NK-92 treated with Interleukin-12 subunit alpha and Interleukin-12 subunit beta, amount 100 ng/mL, for 24 hours (cell line): ENCODE results near the gene UNC93B1.

ENCODE experiments used
- DNase-seq: peaks from one replicate; lab custom pipeline; 2025; lab: John Stamatoyannopoulos, UW

The UNC93B1 gene

GRCh38 chr11:68003846-68004550 is at the start of gene UNC93B1:
TSS of gene UNC93B1 (minus strand) at chr11:68004097. CDS start at chr11:68004043, 54 bp downstream.
- DNase-seq: peak; percentile 67

GRCh38 chr11:68053117-68053516 is 49.2 kb upstream of the UNC93B1 start:
- no peak for DNase-seq

- no peak for DNase-seq
Measured at GRCh38 chr11:68052137-68052873, 48.4 kb upstream of the UNC93B1 start.

DNA sequence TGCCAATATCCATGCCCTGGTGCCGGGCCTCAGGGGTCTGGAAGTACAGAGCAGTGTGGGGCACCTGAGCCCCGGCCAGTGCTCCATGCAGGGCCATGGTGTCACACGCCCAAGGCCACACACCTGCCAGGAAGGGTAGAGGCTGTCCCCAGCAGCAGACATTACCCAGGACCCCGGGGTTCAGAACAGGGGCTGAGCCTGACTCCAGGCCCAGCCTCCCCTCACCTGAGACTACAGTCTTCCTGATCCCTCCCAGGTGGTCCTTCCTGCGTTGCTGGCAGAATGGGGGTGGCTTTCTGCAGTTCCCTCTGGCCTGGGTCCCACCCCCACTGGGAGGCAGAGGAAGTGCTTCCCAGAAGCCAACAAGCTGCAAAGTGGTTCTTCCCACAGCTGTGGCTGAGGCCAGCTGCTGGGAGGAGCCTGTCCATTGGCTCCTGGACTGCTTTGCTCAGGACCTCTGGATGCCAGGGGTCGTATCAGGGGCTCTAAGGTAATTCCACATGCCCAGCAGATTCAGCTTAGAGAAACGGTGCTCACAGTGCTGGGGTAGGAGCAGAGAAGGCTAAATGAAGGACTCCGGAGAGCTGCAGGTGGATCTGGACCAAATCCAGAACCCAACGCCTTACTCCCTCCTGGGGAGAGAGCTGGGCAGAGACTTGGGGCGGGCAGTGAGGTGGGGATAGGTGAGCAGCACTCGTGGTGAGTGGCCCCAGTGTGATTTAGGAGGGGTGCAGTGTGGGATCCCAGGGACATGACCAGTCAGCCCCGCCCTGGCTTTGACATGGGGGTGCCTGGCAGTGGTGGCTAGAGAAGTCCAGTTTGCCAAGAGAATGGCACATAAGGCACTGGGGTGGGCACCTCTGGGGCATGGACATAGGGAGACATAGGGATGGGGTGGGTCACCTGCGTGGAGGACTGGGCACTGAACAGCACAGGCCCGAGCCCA is 47.6 kb upstream of the UNC93B1 start:
- DNase-seq: no peak

DNA sequence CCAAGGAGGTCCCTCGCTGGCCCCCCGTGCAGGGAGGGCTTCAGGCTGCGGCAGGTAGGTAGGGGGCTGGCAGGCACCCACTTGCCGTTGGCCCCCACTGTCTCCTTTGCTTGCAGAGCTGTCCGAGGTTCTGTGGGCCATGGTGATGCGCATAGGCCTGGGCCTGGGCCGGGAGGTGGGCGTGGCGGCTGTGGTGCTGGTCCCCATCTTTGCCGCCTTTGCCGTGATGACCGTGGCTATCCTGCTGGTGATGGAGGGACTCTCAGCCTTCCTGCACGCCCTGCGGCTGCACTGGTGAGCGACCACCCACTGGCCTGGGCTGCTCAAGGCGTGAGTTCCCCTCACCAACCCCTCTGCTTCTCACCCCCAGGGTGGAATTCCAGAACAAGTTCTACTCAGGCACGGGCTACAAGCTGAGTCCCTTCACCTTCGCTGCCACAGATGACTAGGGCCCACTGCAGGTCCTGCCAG is 46.5 kb upstream of the UNC93B1 start:
- no peak for DNase-seq

GRCh38 chr11:68049509-68050370 is 45.8 kb upstream of the UNC93B1 start:
- DNase-seq: no peak

DNA sequence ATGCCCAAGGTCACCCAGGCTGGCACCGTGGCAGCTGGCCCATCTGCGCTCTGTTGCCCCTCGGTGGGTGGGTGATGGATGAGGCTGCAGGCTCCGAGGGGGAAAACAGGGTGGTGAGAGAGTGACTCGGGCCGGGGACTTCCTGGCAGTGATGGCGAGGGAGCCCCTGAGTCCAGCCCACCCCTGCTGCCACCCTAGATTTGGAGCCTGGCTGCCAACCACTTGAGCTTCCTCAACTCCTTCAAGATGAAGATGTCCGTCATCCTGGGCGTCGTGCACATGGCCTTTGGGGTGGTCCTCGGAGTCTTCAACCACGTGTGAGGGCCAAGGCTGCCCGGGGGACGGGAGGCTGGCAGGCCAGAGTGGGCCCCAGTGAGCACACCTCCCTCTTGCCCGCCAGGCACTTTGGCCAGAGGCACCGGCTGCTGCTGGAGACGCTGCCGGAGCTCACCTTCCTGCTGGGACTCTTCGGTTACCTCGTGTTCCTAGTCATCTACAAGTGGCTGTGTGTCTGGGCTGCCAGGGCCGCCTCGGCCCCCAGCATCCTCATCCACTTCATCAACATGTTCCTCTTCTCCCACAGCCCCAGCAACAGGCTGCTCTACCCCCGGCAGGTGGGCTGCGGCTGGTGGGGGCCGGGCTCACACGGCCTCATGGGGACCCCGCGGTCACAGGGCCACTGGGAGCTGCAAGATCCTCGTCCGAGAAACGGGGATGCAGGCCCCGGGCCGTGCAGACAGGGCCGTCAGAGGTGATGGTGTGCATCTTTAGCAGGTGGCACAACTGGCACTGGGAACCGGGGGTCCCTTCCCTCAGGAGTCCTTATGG is 45.0 kb upstream of the UNC93B1 start:
- no peak for DNase-seq

DNA sequence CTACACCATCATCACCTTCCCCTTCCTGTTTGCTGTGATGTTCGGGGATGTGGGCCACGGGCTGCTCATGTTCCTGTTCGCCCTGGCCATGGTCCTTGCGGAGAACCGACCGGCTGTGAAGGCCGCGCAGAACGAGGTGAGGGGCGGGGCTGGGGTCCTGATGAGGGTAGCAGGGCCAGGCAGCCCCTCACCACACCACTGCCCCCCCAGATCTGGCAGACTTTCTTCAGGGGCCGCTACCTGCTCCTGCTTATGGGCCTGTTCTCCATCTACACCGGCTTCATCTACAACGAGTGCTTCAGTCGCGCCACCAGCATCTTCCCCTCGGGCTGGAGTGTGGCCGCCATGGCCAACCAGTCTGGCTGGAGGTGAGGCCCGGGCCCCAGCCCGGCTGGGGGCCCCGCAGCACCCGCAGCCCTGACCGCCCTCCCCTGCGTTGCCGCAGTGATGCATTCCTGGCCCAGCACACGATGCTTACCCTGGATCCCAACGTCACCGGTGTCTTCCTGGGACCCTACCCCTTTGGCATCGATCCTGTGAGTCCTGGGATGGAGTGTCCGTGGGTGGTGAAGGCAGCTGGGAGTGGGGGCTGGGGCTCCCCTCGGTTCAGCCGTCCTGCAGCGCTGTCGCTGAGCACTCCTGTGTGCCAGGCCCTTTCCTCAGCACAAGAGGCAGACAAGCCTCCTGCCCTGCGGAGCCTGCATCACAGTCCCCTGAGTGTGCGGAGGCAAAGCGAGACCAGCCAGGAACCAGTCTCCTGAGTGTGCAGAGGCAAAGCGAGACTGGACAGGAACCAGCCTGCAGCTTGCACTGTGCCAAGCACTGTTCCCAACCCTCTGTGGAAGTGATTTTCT is 43.8 kb upstream of the UNC93B1 start:
- no peak for DNase-seq

- DNase-seq: no peak
Measured at GRCh38 chr11:68044898-68045351, 41.0 kb upstream of the UNC93B1 start.

GRCh38 chr11:68044145-68044813 is 40.4 kb upstream of the UNC93B1 start:
- no peak for DNase-seq

- no peak for DNase-seq
Measured at GRCh38 chr11:68043349-68044144, 39.6 kb upstream of the UNC93B1 start.

DNA sequence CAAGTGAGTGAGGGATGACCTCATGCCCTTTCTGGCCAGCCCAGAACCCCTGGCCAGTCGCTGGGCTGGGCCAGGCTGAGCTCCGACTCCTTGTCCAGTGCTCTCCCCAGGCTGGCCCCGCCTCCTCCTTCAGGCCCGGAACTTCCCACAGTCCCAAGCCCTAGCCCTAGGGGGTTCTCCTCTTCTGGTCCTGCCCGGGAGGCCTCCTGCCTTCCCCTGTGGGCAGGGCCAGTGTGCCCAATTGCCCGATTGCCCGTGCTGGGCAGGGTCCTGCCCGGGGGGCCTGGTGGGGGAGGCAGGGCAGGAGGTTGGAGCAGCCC is 39.1 kb upstream of the UNC93B1 start:
- no peak for DNase-seq

- DNase-seq: no peak
Measured at GRCh38 chr11:68042219-68043028, 38.5 kb upstream of the UNC93B1 start.

DNA sequence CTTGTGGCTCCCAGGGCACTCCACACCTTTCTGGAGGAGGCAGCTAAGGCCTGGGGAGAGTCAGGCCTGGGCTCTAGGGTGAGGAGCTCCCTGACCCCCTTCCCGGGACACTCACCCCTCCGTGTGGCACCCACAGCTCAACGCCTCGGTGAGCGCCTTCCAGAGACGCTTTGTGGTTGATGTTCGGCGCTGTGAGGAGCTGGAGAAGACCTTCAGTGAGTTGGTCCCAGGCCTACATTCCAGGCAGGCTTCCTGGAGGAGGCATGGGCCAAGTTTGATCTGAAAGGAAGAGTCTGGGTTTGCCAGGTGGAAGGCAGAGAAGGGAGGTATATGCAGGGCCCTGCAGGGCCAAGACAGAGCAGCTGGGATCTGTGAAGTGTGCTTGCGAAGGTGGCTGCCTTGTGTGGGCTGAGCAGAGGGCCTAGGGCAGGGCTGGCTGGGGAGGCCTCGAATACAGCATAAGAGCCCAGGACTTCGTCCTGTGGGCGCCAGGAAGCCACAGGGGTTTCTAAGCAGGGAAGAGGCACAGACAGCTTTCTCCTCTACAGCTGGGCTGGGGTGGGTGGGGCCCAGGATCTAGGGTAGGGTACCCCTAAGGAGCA is 37.8 kb upstream of the UNC93B1 start:
- no peak for DNase-seq

DNA sequence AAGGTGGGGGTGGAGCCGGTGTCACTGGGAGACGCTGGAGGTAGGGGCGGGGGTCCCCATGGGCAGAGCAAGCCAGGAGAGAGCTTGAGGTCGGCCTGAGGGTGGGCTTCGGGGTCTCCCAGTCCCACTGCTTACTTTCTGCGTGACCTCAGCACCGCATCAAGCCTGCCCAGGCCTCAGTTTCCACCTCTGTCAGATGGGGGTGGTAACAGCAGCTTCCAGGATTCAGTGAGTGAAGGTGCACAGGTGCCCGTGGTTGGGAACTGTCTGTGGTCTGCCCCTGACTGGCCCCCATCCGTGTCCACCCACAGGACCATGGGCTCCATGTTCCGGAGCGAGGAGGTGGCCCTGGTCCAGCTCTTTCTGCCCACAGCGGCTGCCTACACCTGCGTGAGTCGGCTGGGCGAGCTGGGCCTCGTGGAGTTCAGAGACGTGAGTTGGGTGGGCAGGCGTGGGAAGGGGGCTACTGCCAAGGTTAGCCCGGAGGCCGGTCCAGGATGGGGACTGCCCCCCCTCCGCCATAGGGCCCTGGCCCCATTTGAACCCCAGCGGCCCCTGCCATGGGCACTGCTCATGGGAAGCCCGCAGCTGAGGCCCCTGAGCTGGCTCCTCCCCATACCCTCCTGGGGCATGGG is 37.2 kb upstream of the UNC93B1 start:
- DNase-seq: no peak
